Mucosa of rectum (tissue), 2 donors: ENCODE data around the gene UNC5A.
"Not testable (repeated sequence)": the region's sequence is repeated elsewhere in the genome, so short reads cannot be mapped to it uniquely, and the experiment has no call there.

ENCODE experiments used
- H3K27ac ChIP-seq, 2 donors: one replicate each; pipeline ENCODE4 v1.7.0; 2013; ENCODE audit warnings: inconsistent platforms in 2 of 2, low read depth in 2 of 2, low read length in 2 of 2
- H3K27me3 ChIP-seq, 2 donors: one replicate each; pipeline ENCODE4 v1.7.0; 2013; ENCODE audit warnings: low read length in 2 of 2; ENCODE audit not compliant: control insufficient read depth in 2 of 2, insufficient read depth in 2 of 2
- H3K36me3 ChIP-seq, 2 donors: one replicate each; pipeline ENCODE4 v1.7.0; 2013; ENCODE audit warnings: low read length in 2 of 2; ENCODE audit not compliant: control insufficient read depth in 2 of 2, insufficient read depth in 2 of 2
- H3K4me1 ChIP-seq, 2 donors: one replicate each; pipeline ENCODE4 v1.7.0; 2013; ENCODE audit warnings: low read length in 2 of 2, mild to moderate bottlenecking in 1 of 2; ENCODE audit not compliant: control insufficient read depth in 2 of 2, insufficient read depth in 2 of 2
- H3K4me3 ChIP-seq, 2 donors: one replicate each; pipeline ENCODE4 v1.7.0; 2013; ENCODE audit warnings: low read length in 2 of 2
- H3K9ac ChIP-seq, 2 donors: one replicate each; pipeline ENCODE4 v1.7.0; 2013; ENCODE audit warnings: low read length in 2 of 2, low read depth in 1 of 2, mild to moderate bottlenecking in 1 of 2
- H3K9me3 ChIP-seq, 2 donors: one replicate each; pipeline ENCODE4 v1.7.0; 2013; ENCODE audit warnings: low read length in 2 of 2; ENCODE audit not compliant: control insufficient read depth in 2 of 2
- donor health status: healthy.
- donor health status: Normal muscosa, but diverticular disease.

Gene UNC5A

DNA sequence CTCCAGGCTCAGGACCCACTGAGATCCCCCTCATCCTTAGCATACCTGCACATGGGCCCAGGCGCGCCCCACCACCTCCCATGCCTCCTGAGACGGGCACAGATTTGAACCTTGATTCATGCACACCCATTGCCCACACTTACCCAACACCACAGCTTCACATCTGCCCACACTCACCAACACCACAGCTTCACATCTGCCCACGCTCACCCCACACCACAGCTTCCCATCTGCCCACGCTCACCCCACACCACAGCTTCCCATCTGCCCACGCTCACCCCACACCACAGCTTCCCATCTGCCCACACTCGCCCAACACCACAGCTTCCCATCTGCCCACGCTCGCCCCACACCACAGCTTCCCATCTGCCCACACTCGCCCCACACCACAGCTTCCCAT is 60.3 kb downstream of the UNC5A start:
- H3K27ac ChIP-seq, H3K27me3 ChIP-seq, H3K4me1 ChIP-seq, H3K4me3 ChIP-seq, H3K9me3 ChIP-seq, H3K36me3 ChIP-seq, H3K9ac ChIP-seq: not testable (repeated sequence)

DNA sequence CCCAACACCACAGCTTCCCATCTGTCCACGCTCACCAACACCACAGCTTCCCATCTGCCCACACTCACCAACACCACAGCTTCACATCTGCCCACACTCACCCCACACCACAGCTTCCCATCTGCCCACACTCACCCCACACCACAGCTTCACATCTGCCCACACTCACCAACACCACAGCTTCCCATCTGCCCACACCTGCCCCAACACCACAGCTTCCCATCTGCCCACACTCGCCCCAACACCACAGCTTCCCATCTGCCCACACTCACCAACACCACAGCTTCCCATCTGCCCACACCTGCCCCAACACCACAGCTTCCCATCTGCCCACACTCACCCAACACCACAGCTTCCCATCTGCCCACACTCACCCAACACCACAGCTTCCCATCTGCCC is 62.2 kb downstream of the UNC5A start:
- H3K27ac ChIP-seq, H3K27me3 ChIP-seq, H3K4me3 ChIP-seq, H3K4me1 ChIP-seq, H3K9ac ChIP-seq, H3K9me3 ChIP-seq, H3K36me3 ChIP-seq: not testable (repeated sequence)

DNA sequence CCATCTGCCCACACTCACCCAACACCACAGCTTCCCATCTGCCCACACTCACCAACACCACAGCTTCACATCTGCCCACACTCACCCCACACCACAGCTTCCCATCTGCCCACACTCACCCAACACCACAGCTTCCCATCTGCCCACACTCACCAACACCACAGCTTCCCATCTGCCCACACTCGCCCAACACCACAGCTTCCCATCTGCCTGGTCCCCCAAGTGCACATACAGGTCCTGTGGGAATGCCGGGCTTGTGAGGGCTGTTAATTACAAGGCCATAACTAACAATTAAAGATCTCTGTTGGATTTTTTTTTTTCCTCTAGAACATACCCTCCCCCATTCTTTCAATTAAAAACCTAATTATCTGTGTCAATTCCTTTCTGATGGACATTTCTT is 62.7 kb downstream of the UNC5A start:
- H3K27ac ChIP-seq, H3K4me1 ChIP-seq, H3K9ac ChIP-seq, H3K36me3 ChIP-seq, H3K9me3 ChIP-seq, H3K27me3 ChIP-seq, H3K4me3 ChIP-seq: not testable (repeated sequence)

DNA sequence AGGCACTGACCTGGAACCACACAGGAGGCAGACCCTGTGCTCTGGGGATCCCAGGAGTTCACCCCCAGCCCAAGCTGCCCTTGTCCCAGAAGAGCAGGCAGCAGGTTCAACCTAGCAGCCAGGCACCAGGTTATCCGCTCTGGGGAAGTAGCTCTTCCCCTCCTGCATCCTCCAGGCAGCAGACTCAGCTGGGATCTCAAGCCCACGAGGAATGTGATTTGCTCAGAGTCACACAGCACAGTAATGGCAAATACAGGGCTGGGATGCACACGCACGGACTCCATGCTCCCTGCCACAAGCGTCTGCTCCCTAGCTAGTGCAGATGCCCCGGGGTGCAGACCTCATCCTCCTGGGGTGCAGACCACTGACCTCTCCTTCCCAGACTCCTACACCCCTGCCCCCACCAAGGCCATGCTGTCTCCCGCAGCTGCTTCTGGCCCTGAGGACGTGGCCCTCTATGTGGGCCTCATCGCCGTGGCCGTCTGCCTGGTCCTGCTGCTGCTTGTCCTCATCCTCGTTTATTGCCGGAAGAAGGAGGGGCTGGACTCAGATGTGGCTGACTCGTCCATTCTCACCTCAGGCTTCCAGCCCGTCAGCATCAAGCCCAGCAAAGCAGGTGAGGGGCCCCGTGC is 63.3 kb downstream of the UNC5A start:
- Histone ChIP-seq H3K36me3 (no peaks in the 10 kb centered on the region), H3K27ac (no peak overlapping the region), H3K4me1 (no peaks in the 10 kb centered on the region), H3K27me3 (peaks cover 10% of the 10 kb centered on the region in 2 donors), H3K9me3 (no peaks in the 10 kb centered on the region), H3K9ac (no peak overlapping the region), H3K4me3 (no peak overlapping the region)

DNA sequence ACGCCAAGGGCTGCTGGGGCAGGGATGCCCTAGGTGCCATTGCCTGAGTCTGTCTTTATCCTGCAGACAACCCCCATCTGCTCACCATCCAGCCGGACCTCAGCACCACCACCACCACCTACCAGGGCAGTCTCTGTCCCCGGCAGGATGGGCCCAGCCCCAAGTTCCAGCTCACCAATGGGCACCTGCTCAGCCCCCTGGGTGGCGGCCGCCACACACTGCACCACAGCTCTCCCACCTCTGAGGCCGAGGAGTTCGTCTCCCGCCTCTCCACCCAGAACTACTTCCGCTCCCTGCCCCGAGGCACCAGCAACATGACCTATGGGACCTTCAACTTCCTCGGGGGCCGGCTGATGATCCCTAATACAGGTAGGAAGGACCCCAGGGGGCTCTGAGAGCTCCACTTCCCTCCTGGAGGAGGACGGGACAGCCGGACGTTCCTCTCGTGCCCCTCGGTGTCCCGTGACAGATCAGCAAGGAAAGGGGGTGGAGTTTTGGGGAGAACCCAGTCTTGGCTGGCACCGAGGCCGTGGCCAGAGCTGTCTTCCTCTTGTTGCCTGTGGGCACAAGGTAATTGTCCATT is 63.9 kb downstream of the UNC5A start:
- Histone ChIP-seq H3K27ac (no peak overlapping the region), H3K36me3 (no peaks in the 10 kb centered on the region), H3K4me1 (no peaks in the 10 kb centered on the region), H3K9ac (no peak overlapping the region), H3K4me3 (no peak overlapping the region), H3K27me3 (peaks cover 10 to 15% of the 10 kb centered on the region in 2 donors), H3K9me3 (no peaks in the 10 kb centered on the region)

DNA sequence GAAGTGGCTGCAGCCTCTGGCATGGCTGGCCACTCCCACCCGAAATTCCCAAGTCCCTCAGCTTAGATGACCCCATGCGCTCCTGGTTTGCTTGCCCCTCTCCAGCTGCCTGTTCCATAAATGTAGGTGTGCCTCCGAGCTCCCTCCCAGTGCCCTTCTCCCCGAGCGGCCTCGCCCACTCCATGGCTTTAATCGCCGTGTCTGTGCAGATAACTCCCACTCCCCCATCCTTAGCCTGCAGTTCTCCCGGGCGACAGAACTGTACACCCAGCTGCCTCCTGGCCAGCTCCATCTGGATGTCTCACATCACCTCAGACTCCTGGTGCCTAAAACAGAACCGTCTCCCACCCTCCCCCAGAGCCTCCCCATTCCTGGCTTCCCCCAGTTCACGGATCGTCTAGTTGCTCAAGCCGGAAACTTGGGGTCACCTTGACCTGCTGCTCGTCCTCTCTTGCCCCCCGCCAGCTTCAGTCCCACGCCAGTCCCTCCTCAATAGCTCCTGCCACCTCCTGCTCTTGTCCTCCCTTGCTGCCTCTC is 64.7 kb downstream of the UNC5A start:
- Histone ChIP-seq H3K36me3 (no peaks in the 10 kb centered on the region), H3K9ac (no peak overlapping the region), H3K9me3 (no peaks in the 10 kb centered on the region), H3K4me3 (no peak overlapping the region), H3K27ac (no peak overlapping the region), H3K4me1 (no peaks in the 10 kb centered on the region), H3K27me3 (peaks cover 10 to 15% of the 10 kb centered on the region in 2 donors)

DNA sequence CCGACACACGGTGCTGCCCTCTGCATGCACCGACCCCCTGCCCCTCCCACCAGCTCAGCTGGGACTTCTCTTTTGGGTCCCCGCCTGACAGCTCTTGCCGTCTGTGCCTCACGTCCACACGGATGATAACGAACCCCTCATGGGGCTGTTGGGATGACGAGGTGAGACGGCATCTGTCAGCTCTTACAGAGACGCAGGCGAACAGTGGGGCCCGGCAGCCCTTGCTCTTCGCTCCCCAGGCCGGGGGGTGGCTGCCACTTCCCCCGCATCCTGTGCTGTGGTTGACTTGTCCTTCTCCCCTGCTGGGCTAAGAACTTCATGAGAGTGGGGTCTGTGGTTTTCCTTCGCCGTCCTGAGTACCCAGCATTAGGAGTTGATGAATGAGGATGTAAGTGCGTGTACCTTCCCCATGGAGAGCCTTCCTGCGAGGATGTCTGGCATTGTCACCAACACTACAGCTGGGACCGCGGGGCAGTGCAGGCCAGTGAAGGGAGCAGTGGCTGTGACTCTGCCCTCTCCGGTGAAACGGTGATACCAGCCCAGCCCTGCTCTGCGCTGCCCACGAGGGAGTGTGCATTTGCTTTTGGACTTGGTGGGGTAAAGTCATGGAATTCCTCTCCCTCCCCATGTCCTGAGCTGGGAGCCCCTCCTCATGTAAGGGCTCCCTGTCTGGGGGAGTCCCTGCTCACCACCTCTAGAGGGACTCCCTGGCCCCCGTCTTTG is 65.6 kb downstream of the UNC5A start:
- no peak overlapping the region for H3K4me3 ChIP-seq
- H3K36me3 ChIP-seq: no peaks in the 10 kb centered on the region
- no peaks in the 10 kb centered on the region for H3K4me1 ChIP-seq
- peaks cover 10 to 15% of the 10 kb centered on the region in 2 donors for H3K27me3 ChIP-seq
- H3K9ac ChIP-seq: no peak overlapping the region
- H3K27ac ChIP-seq: no peak overlapping the region
- no peaks in the 10 kb centered on the region for H3K9me3 ChIP-seq

DNA sequence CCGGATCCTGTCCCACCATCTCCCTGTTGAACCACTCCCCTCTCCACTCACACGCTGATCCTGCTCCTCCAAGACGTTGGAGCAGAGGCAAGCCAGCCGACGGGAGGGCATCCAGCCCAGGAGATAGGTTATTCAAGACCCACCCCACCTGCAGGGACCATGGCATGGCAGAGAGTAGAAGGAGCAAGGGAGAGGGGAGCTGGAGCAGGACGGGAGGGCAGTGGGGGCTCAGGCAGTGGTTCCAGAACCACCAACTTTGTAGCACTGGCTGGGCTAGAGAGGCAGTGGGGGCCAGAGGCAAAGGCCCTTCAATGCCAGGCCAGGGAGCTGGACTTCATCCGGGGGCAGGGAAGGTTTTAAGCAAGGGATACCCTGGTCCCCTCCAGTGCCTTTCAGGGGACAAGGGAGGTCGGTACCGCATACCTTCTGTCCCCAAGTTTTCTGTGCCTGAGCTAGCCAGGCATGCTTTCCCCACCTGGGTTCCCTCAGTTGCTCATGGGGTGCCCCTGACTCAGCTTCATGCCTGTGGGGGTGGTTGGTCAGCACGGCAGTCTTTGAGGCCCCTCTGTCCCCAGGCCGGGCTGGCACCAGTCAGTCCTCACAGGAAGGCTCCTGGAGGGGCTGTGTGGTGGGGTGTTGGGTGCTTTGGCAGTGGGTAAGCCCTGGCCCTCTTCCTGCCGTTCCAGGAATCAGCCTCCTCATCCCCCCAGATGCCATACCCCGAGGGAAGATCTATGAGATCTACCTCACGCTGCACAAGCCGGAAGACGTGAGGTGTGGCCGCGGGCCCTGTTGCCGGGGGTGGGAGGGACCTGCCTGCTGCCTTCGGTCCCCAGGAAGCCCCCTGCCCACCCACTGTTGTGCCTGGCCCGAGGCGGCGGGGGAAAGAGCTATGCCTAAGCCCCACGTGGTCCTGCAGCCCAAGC is 66.4 kb downstream of the UNC5A start:
- peaks cover 10 to 15% of the 10 kb centered on the region in 2 donors for H3K27me3 ChIP-seq
- H3K9me3 ChIP-seq: no peaks in the 10 kb centered on the region
- no peak overlapping the region for H3K9ac ChIP-seq
- no peak overlapping the region for H3K4me3 ChIP-seq
- no peaks in the 10 kb centered on the region for H3K36me3 ChIP-seq
- no peak overlapping the region for H3K27ac ChIP-seq
- H3K4me1 ChIP-seq: no peaks in the 10 kb centered on the region

DNA sequence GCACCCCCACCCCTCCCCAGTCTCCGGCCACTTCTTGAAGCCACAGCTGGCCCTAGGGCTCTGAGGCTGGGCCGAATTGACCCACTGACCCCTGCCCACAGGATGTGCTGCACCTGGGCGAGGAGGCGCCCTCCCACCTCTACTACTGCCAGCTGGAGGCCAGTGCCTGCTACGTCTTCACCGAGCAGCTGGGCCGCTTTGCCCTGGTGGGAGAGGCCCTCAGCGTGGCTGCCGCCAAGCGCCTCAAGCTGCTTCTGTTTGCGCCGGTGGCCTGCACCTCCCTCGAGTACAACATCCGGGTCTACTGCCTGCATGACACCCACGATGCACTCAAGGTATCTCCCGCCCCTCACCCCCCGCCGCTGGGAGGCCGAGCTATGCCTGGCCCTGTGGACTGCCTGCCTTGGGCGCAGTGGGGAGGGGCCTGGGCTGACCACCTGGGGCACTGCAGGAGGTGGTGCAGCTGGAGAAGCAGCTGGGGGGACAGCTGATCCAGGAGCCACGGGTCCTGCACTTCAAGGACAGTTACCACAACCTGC is 67.5 kb downstream of the UNC5A start:
- Histone ChIP-seq H3K4me3 (no peak overlapping the region), H3K9me3 (no peaks in the 10 kb centered on the region), H3K27me3 (peaks cover 10 to 15% of the 10 kb centered on the region in 2 donors), H3K27ac (no peak overlapping the region), H3K9ac (no peak overlapping the region), H3K36me3 (no peaks in the 10 kb centered on the region), H3K4me1 (no peaks in the 10 kb centered on the region)
